Large intestine (tissue), 3 donors: ENCODE data around the gene DAAM1. TPM values are rescaled to one million over a fixed set of nuclear protein-coding genes. Genes with fewer than 3 reads are reported as not detected.

Experiments
- DNase-seq, 2 donors: peaks; one replicate each; pipeline versions ENCODE4 v3.0.0 to v3.0.0-alpha.2; 2013
- H3K27ac ChIP-seq: one replicate; pipeline ENCODE4 v1.5.1; 2013; ENCODE audit warnings: low read length
- H3K27me3 ChIP-seq: 2 replicates; pipeline ENCODE4 v1.6.1; 2013; ENCODE audit warnings: low read length; ENCODE audit not compliant: control insufficient read depth, insufficient read depth
- H3K36me3 ChIP-seq: 2 replicates; pipeline ENCODE4 v1.6.1; 2013; ENCODE audit warnings: low read length; ENCODE audit not compliant: control insufficient read depth, insufficient read depth
- H3K4me1 ChIP-seq: one replicate; pipeline ENCODE4 v1.6.1; 2013; ENCODE audit warnings: low read length; ENCODE audit not compliant: control insufficient read depth, insufficient read depth
- H3K4me3 ChIP-seq: one replicate; pipeline ENCODE4 v1.5.1; 2013; ENCODE audit warnings: low read length
- H3K9me3 ChIP-seq: one replicate; pipeline ENCODE4 v1.6.1; 2013; ENCODE audit warnings: mild to moderate bottlenecking, low read depth, low read length, moderate library complexity; ENCODE audit not compliant: control insufficient read depth
- WGBS: methylation state at CpG from one replicate; pipeline ENCODE4 v1.1.5; 2013; ENCODE audit warnings: low lambda C conversion rate; ENCODE audit not compliant: insufficient coverage; 5-methylcytosine and 5-hydroxymethylcytosine counted together
- polyA plus RNA-seq: library from polyadenylated mRNA; unstranded; fragments of 120-200 nt; gene quantifications from one replicate; pipeline ENCODE4 v1.2.1, GENCODE V29; 2013

Gene DAAM1
- polyA plus RNA-seq, 1 donor = 37.9 TPM

- peaks cover 7% of the 10 kb centered on the region for H3K4me1 ChIP-seq
- H3K36me3 ChIP-seq = peaks cover 66% of the 10 kb centered on the region
- DNase-seq = no peak
- no peak overlapping the region for H3K4me3 ChIP-seq
- no peaks in the 10 kb centered on the region for H3K27me3 ChIP-seq
- WGBS = 60% methylated on average over 1 of the region's 3 CpGs
- no peak overlapping the region for H3K27ac ChIP-seq
- no peaks in the 10 kb centered on the region for H3K9me3 ChIP-seq
These were observed 166.6 kb downstream of the DAAM1 start for GRCh38 chr14:59355091-59355490.

- H3K36me3 ChIP-seq = peaks cover 58% of the 10 kb centered on the region
- peaks cover 12% of the 10 kb centered on the region for H3K4me1 ChIP-seq
- H3K9me3 ChIP-seq = no peaks in the 10 kb centered on the region
- H3K27ac ChIP-seq = no peak overlapping the region
- no CpG with 5 or more reads among the region's 2 CpGs for WGBS
- H3K4me3 ChIP-seq = no peak overlapping the region
- no peaks in the 10 kb centered on the region for H3K27me3 ChIP-seq
- no peak for DNase-seq
These were observed 167.8 kb downstream of the DAAM1 start for GRCh38 chr14:59356312-59356711.

GRCh38 chr14:59356767-59357166 is 168.3 kb downstream of the DAAM1 start:
- no peak for DNase-seq
- Histone ChIP-seq H3K36me3 (peaks cover 54% of the 10 kb centered on the region), H3K27ac (no peak overlapping the region)

GRCh38 chr14:59358102-59358501 is 169.6 kb downstream of the DAAM1 start:
- WGBS = no CpG with 5 or more reads among the region's 1 CpG
- peak in 1 of 2 donors; percentile 34 for DNase-seq
- no peak overlapping the region for H3K4me3 ChIP-seq
- no peak overlapping the region for H3K27ac ChIP-seq
- peaks cover 45% of the 10 kb centered on the region for H3K36me3 ChIP-seq
- H3K9me3 ChIP-seq = no peaks in the 10 kb centered on the region
- no peaks in the 10 kb centered on the region for H3K27me3 ChIP-seq
- peaks cover 20% of the 10 kb centered on the region for H3K4me1 ChIP-seq

More at GRCh38 chr14:59356767-59357166, 168.3 kb downstream of the DAAM1 start:
- no peak overlapping the region for H3K4me3 ChIP-seq
- WGBS = no CpG with 5 or more reads among the region's 3 CpGs
- H3K9me3 ChIP-seq = no peaks in the 10 kb centered on the region
- H3K4me1 ChIP-seq = peaks cover 17% of the 10 kb centered on the region
- H3K27me3 ChIP-seq = no peaks in the 10 kb centered on the region

- WGBS = no CpG with 5 or more reads among the region's 1 CpG
- Histone ChIP-seq H3K4me3 (no peak overlapping the region), H3K4me1 (peaks cover 20% of the 10 kb centered on the region), H3K27me3 (no peaks in the 10 kb centered on the region), H3K9me3 (no peaks in the 10 kb centered on the region), H3K36me3 (peaks cover 42% of the 10 kb centered on the region), H3K27ac (no peak overlapping the region)
- no peak for DNase-seq
These were observed 170.3 kb downstream of the DAAM1 start for GRCh38 chr14:59358784-59359183.

- no peak for DNase-seq
- no peak overlapping the region for H3K4me3 ChIP-seq
- H3K4me1 ChIP-seq = peaks cover 20% of the 10 kb centered on the region
- H3K27ac ChIP-seq = no peak overlapping the region
- H3K9me3 ChIP-seq = no peaks in the 10 kb centered on the region
- WGBS = 40% methylated on average over 1 of the region's 4 CpGs
- H3K27me3 ChIP-seq = no peaks in the 10 kb centered on the region
- peaks cover 44% of the 10 kb centered on the region for H3K36me3 ChIP-seq
These were observed 171.1 kb downstream of the DAAM1 start for GRCh38 chr14:59359431-59360124.

GRCh38 chr14:59360233-59360632 is 171.8 kb downstream of the DAAM1 start:
- Histone ChIP-seq H3K27me3 (no peaks in the 10 kb centered on the region), H3K4me1 (peaks cover 20% of the 10 kb centered on the region), H3K9me3 (no peaks in the 10 kb centered on the region), H3K27ac (peak overlapping the region; percentile 85), H3K4me3 (no peak overlapping the region), H3K36me3 (peaks cover 44% of the 10 kb centered on the region)
- no peak for DNase-seq

GRCh38 chr14:59360923-59361794 is 172.7 kb downstream of the DAAM1 start:
- H3K9me3 ChIP-seq = no peaks in the 10 kb centered on the region
- DNase-seq = peak; percentile 88 to 91
- no peak overlapping the region for H3K4me3 ChIP-seq
- WGBS = no CpG with 5 or more reads among the region's 13 CpGs
- peaks cover 20% of the 10 kb centered on the region for H3K4me1 ChIP-seq
- H3K27ac ChIP-seq = peak overlapping the region; percentile 85
- H3K27me3 ChIP-seq = no peaks in the 10 kb centered on the region
- peaks cover 35% of the 10 kb centered on the region for H3K36me3 ChIP-seq

GRCh38 chr14:59362513-59362912 is 174.0 kb downstream of the DAAM1 start:
- no peak overlapping the region for H3K27ac ChIP-seq
- no peak for DNase-seq

GRCh38 chr14:59363531-59364226 is 175.2 kb downstream of the DAAM1 start:
- Histone ChIP-seq H3K36me3 (peaks cover 31% of the 10 kb centered on the region), H3K27ac (no peak overlapping the region), H3K27me3 (no peaks in the 10 kb centered on the region), H3K4me3 (no peak overlapping the region), H3K4me1 (peaks cover 13% of the 10 kb centered on the region), H3K9me3 (no peaks in the 10 kb centered on the region)
- 70% methylated on average over 2 of the region's 5 CpGs for WGBS
- no peak for DNase-seq

More at GRCh38 chr14:59362513-59362912, 174.0 kb downstream of the DAAM1 start:
- Histone ChIP-seq H3K36me3 (peaks cover 29% of the 10 kb centered on the region), H3K9me3 (no peaks in the 10 kb centered on the region), H3K27me3 (no peaks in the 10 kb centered on the region), H3K4me3 (no peak overlapping the region), H3K4me1 (peaks cover 20% of the 10 kb centered on the region)
- WGBS = 40% methylated on average over 2 of the region's 2 CpGs
